HG03558 (cell line): Measurements from ENCODE around the gene CA10.

Source experiments
- ATAC-seq: cut with Tn5 transposase; IDR thresholded peaks from one replicate; pipeline ENCODE4 v1.9.1; 2021; ENCODE audit warnings: moderate number of reproducible peaks; ENCODE audit not compliant: unreplicated experiment; ENCODE audit errors: extremely low read depth

CA10 gene

GRCh38 chr17:51830886-51831285, 327.6 kb downstream of the CA10 start:
- no peak for ATAC-seq

GRCh38 chr17:51830451-51830850, 328.1 kb downstream of the CA10 start:
- ATAC-seq, result no peak

- ATAC-seq, result no peak
Observed at GRCh38 chr17:51828901-51829300, 329.6 kb downstream of the CA10 start.

DNA sequence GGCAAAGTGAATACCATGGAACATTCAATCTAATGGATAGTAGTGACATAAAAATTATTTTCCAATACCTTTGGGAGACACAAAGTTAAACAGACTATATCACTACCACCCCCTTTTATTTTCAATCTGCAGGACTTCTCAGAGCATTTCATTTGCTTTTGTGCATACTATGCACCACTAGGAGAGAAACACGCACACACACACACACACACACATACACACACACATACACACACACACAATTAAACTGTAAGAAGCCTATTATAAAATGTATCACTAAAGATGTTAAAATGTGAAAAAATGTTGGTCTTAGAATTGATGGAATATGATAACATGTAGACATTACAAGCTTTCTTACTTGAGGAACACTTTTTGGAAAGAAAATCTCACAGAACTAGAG, 331.4 kb downstream of the CA10 start:
- ATAC-seq, result no peak

GRCh38 chr17:51820766-51821165, 337.7 kb downstream of the CA10 start:
- ATAC-seq, result no peak

DNA sequence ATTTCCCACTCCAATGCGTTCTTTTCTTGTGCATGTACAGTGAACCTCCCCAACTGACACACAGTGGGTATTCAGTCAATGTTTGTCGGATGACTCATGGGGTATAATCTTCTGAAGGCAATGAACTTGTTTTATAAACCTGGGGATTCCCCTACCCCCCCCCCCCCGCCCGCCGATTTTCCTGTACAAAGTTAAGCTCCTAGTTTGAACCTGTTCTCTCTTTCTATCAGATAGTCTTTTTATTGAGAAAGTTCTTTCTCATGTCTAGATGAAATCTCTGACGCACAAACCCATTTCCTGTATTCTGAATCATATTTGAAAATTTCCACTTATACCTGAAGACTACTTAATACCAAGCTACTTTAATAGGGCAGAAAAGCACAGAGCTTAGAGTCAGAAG, 338.3 kb downstream of the CA10 start:
- ATAC-seq, result no peak

- ATAC-seq, result no peak
Observed at GRCh38 chr17:51819341-51820219, 338.9 kb downstream of the CA10 start.

GRCh38 chr17:51818777-51819176, 339.7 kb downstream of the CA10 start:
- no peak for ATAC-seq

- ATAC-seq, result no peak
Observed at GRCh38 chr17:51817955-51818354, 340.6 kb downstream of the CA10 start.

DNA sequence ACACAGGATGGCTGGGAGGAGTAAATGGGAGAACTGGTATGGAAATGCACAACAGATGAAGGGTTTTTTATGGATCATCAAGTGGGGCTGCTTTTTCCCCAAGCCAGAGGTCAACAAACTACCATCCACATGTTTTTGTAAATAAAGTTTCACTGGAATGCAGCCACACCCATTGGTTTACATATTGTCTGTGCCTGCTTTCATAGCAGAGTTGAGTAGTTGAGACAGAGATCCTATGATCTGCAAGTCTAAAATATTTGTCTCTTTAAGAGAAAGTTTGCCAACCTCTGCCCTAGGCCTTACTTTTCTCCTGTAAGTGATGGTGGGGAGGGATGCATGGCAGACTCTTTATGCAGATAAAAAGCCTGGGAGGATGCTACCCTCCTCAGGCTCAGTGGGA, 341.4 kb downstream of the CA10 start:
- ATAC-seq, result no peak

DNA sequence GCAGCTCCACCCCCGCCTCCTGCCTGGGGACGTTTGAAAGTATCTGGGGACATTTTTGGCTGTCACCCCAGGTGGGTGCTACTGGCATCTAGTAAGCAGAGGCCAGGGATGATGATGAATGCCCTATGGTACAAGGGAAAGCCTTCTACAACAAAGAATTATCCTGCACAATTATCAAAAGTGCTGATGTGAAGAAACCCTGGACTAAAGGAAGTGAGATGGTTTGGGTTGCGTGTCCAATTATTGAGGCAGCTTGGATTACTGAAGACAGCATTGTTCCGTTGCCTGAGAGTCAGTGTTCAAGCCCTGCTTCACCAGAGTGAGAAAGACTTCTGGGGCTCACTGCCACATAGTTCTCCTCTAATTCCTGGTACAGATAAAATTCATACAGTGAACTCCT, 343.4 kb downstream of the CA10 start:
- ATAC-seq, result no peak

DNA sequence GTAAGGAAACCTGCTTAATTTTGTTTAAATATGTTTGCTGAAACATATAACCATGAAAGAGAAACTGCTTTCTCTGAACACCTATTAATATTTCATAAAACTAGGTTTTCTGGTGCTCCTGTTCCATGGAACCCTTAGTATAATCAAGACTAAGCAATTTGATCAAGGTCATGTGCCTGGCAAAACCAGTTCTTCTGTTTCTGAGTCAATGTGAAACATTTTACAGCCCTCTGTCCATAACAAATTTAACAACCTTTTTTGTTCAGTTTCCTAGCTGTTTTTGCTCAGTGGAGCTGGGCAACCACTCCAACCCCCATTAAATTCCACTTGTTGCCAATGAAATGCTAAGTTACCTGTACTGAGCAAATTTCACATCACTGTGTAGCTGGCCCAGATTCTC, 344.0 kb downstream of the CA10 start:
- no peak for ATAC-seq

DNA sequence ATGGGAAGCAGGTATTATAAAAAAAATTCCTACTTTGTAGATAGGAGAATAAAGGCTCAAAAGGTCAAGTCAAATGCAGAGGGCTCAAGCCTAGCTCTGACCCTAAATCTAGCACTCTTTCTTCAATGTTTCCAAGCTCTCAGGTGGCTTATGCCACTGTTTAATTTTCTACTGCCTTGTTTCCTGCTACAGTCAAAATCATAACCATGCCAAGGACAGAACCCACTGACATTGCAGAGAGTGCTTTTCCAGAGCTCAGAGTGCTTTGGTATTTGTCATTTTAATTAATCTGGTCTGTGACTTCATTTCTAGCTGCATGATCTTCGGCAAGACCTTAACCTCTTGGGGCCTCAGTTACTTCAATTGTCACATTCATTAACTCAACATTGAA, 344.7 kb downstream of the CA10 start:
- ATAC-seq, result no peak

- no peak for ATAC-seq
Observed at GRCh38 chr17:51813140-51813783, 345.3 kb downstream of the CA10 start.

DNA sequence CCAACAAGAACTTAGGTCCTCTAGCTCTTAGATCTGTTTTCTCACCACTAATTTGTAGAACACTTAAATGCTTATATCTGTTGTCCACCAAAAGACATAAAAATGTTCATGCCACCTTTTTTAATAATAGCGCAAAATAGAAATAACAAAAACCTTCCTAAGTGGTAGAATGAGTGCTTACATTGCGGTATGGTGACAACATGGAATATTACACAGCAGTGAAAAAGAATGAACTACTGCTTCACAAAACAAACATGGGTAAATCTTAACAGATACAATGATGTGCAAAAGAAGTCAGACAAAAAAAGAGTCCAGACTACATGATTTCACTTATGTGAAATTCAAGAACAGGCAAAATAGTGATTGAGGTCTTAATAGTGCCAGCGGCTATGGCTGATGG, 351.1 kb downstream of the CA10 start:
- ATAC-seq, result no peak

DNA sequence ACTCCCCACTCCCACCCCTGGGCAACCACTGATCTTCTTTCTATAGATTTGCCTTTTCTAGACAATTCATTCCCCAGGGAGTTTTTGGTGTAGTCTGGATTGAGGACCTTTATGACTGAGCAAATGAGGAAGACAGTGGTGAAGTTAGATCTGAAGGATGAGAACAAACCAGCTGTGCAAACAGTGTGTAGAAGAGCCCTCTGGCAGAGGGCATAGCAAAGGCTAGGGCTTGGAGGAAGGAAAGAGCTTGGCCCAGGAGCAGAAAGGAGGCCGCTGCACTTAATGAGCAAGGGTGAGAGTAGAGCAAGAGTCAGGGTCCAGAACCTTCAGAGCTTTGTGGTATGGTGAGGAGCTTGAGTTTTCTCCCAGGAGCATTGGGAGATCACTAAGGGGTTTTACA, 352.7 kb downstream of the CA10 start:
- ATAC-seq, result no peak

- ATAC-seq, result no peak
Observed at GRCh38 chr17:51805185-51805584, 353.3 kb downstream of the CA10 start.

DNA sequence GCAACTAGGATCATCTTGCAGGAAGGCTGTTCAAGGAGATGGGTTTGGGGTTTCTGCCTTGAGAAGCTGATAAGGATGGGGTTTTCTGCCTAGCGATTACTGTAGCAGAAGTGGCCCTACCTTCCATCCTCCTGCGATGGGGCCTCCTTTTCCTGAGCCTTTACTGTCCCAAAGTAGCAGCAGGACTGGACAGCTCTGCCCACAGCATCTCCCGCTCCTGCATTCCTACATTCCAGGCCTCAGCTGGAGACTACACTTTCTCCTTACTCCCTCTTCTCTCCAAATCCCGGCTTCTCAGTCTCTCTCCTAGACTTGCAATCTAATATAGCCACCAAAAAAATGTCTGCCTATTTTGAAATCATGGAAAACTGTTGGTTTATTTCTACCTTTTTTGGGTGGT, 355.4 kb downstream of the CA10 start:
- ATAC-seq, result no peak

GRCh38 chr17:51802544-51802943, 356.0 kb downstream of the CA10 start:
- no peak for ATAC-seq

- ATAC-seq, result no peak
Observed at GRCh38 chr17:51801626-51802025, 356.9 kb downstream of the CA10 start.

DNA sequence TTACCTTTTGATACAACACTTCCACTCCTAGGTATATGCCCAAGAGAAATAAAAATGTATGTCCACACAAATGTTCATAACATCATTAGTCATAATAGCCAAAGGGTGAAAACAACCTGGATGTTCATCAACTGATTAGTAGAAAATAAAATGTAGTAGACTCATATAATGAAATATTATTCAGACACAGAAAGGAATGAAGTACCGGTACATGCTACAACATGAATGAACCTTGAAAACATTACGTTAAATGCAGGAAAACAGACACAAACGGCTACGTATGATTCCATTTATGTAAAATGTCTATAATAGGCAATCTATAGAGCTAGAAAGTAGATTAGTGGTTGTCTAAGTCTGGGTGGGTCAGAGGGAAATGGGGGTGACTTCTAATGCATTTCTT, 358.5 kb downstream of the CA10 start:
- ATAC-seq, result no peak

GRCh38 chr17:51799240-51799639, 359.3 kb downstream of the CA10 start:
- ATAC-seq, result no peak
